Lower leg skin (tissue), 3 donors: ENCODE results near the gene DPP10.

Source experiments
- CTCF ChIP-seq, 3 donors: fragments of 450-650 bp; IDR thresholded peaks; one replicate each; pipeline ENCODE4 v1.5.1; 2016; ENCODE audit warnings: antibody characterized with exemption in 3 of 3, mild to moderate bottlenecking in 3 of 3, moderate library complexity in 2 of 3
- POLR2A ChIP-seq, 2 donors: fragments of 450-650 bp; IDR thresholded peaks; one replicate each; pipeline ENCODE4 v1.6.1; 2016 to 2017; ENCODE audit warnings: antibody characterized with exemption in 2 of 2, mild to moderate bottlenecking in 1 of 2, moderate library complexity in 1 of 2

DNA sequence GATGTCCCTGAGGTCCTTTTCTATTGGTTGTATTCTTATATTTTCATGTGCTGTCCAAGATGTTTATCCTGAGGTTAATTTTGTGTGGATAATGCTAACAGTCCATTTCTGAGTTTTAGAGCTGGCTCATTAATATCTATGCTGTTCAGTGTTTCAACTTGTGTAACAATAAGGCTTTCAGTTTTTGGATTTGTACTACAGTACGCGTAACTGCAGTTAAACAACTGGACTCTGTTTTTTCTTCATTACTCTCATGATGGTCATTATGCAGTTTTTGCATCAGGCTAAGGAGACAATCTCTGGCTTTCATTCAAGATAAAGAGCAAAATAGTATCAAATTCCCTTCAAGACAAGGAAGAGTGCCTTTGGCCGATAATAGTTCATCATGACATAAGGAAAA lies 1364.8 kb downstream of the DPP10 start:
- TF ChIP-seq CTCF (IDR thresholded peaks at IDR 0.05) (no peak), POLR2A (IDR thresholded peaks at IDR 0.05) (no peak)
